K562 (cell line): ENCODE results near the gene DENND1A. TPM values are rescaled to one million over a fixed set of nuclear protein-coding genes. Genes with fewer than 3 reads are reported as not detected.

ENCODE experiments used
- ATAC-seq: fragments of 200-7000 bp; cut with Tn5 transposase; 3 replicates; pipeline ENCODE4 v1.9.1; 2020; ENCODE audit warnings: moderate library complexity
- BruUV-seq: library from RNA; stranded (reverse); fragments of 400-500 nt; replicated peaks from 2 replicates; lab custom pipeline; 2021; lab: Mats Ljungman, UMichigan
- CTCF ChIA-PET: fragments of 300-600 bp; formaldehyde crosslinking; extraction: SDS; loops from one replicate; lab custom pipeline; 2021; ENCODE audit warnings: low intra/inter-chr PET ratio; lab: Yijun Ruan, JAX
- POLR2A ChIA-PET: fragments of 300-600, 350-650 bp; sonication (Branson Sonifier 250); formaldehyde crosslinking; extraction: SDS; loops from one replicate; lab custom pipeline; 2021; ENCODE audit warnings: antibody characterized with exemption, inconsistent platforms; lab: Yijun Ruan, JAX
- DNase-seq, 4 experiments: peaks; one replicate each; pipeline versions ENCODE4 v3.0.0 to v3.0.0-alpha.2; 2011 to 2018; ENCODE audit warnings: low spot score in 3 of 4, mixed read lengths in 3 of 4; ENCODE audit errors: extremely low read depth in 1 of 4
- FAIRE-seq: peaks from 2 replicates; lab custom pipeline; 2011; peaks lifted over from hg19 to GRCh38; lab: Jason Lieb, UNC
- H2AFZ ChIP-seq: 2 replicates; pipeline ENCODE4 v1.6.0; 2011; ENCODE audit warnings: low read depth, low read length, control low read depth, inconsistent platforms
- H3K27ac ChIP-seq: fragments of 200-600 bp; 3 replicates; pipeline ENCODE4 v1.8.0; 2011; ENCODE audit warnings: low read depth, mild to moderate bottlenecking, control low read depth, inconsistent platforms, low read length, moderate library complexity, mixed read lengths; ENCODE audit errors: extremely low read depth
- H3K27me3 ChIP-seq, 2 experiments: fragments of 300-600 bp in 1 of 2; 2 replicates in 1 of 2; 3 replicates in 1 of 2; pipeline versions ENCODE4 v1.6.0 to v1.8.0; 2011; ENCODE audit warnings: inconsistent platforms in 2 of 2, low read length in 2 of 2, mild to moderate bottlenecking in 1 of 2, mixed read lengths in 1 of 2, moderate library complexity in 1 of 2; ENCODE audit not compliant: control insufficient read depth in 2 of 2, insufficient read depth in 2 of 2
- H3K36me3 ChIP-seq: fragments of 300-600 bp; 3 replicates; pipeline ENCODE4 v1.8.0; 2011; ENCODE audit warnings: mild to moderate bottlenecking, low read length, inconsistent platforms; ENCODE audit not compliant: control insufficient read depth, insufficient read depth
- H3K4me1 ChIP-seq, 2 experiments: fragments of 200-600 bp in 1 of 2; replicated peaks in 1 of 2; 2 replicates in 1 of 2; 3 replicates in 1 of 2; pipeline versions ENCODE4 v1.5.1 to v1.8.0; 2011; ENCODE audit warnings: inconsistent platforms in 2 of 2, low read length in 2 of 2, mild to moderate bottlenecking in 1 of 2, mixed read lengths in 1 of 2, moderate library complexity in 1 of 2; ENCODE audit not compliant: control insufficient read depth in 2 of 2, insufficient read depth in 2 of 2
- H3K4me2 ChIP-seq: 2 replicates; pipeline ENCODE4 v1.6.1; 2011; ENCODE audit warnings: low read length, control low read depth, inconsistent platforms, mixed read lengths; ENCODE audit not compliant: insufficient read depth
- H3K4me3 ChIP-seq: fragments of 200-600 bp; sonication (generic), shearing (Covaris generic); 2 replicates; pipeline ENCODE4 v1.5.1; 2016; ENCODE audit warnings: control low read depth, inconsistent platforms
- H3K79me2 ChIP-seq: fragments of 200-600 bp; 3 replicates; pipeline ENCODE4 v1.8.0; 2011; ENCODE audit warnings: low read length, inconsistent platforms; ENCODE audit not compliant: control insufficient read depth, insufficient read depth
- H3K9ac ChIP-seq, 2 experiments: 2 replicates each; pipeline versions ENCODE4 v1.6.0 to v1.6.1; 2011; ENCODE audit warnings: low read depth in 2 of 2, low read length in 2 of 2, control low read depth in 1 of 2, inconsistent platforms in 1 of 2, mild to moderate bottlenecking in 1 of 2, mixed read lengths in 1 of 2; ENCODE audit not compliant: insufficient read depth in 1 of 2
- H3K9me1 ChIP-seq: one replicate; pipeline ENCODE4 v1.6.0; 2011; ENCODE audit warnings: inconsistent platforms, mild to moderate bottlenecking, low read length, moderate library complexity; ENCODE audit not compliant: control insufficient read depth, insufficient read depth
- H3K9me3 ChIP-seq: replicated peaks from 2 replicates; pipeline ENCODE4 v1.5.1; 2011; ENCODE audit warnings: low read depth, low read length, inconsistent platforms; ENCODE audit not compliant: control insufficient read depth, insufficient read depth
- H4K20me1 ChIP-seq: replicated peaks from 2 replicates; pipeline ENCODE4 v1.6.1; 2011; ENCODE audit warnings: low read length, inconsistent platforms, mixed read lengths; ENCODE audit not compliant: control insufficient read depth, insufficient read depth
- JUNB ChIP-seq: fragments of 450-650 bp; formaldehyde crosslinking; conservative IDR thresholded peaks from 2 replicates; pipeline ENCODE4 v1.4.0; 2020; ENCODE audit warnings: mild to moderate bottlenecking
- NFRKB ChIP-seq: fragments of 450-650 bp; IDR thresholded peaks from 2 replicates; pipeline ENCODE4 v1.6.1; 2016; ENCODE audit warnings: low read depth
- RBM15 ChIP-seq: fragments of 200-400 bp; formaldehyde crosslinking; IDR thresholded peaks from 2 replicates; pipeline ENCODE4 v1.6.1; 2018; ENCODE audit warnings: mild to moderate bottlenecking, low read length, moderate library complexity; ENCODE audit not compliant: insufficient read depth
- SMARCB1 ChIP-seq: IDR thresholded peaks from 2 replicates; pipeline ENCODE4 v1.6.1; 2011; ENCODE audit warnings: improper control_type of control experiment, low read depth; ENCODE audit not compliant: insufficient read length
- TCFL5 ChIP-seq: fragments of 250-450 bp; sonication (Bioruptor Pico); conservative IDR thresholded peaks from 2 replicates; pipeline ENCODE4 v1.6.1; 2021; ENCODE audit warnings: mild to moderate bottlenecking, moderate library complexity, matching md5 sums
- TEAD4 ChIP-seq, 2 experiments: sonication (generic) in 1 of 2; formaldehyde crosslinking in 1 of 2; IDR thresholded peaks; 2 replicates each; pipeline versions ENCODE4 v1.6.1 to v1.8.0; 2012 to 2022; ENCODE audit warnings: borderline replicate concordance in 1 of 2, inconsistent platforms in 1 of 2, low read length in 1 of 2, mild to moderate bottlenecking in 1 of 2, missing genetic modification reagents in 1 of 2
- ZZZ3 ChIP-seq: fragments of 450-650 bp; IDR thresholded peaks from 2 replicates; pipeline ENCODE4 v1.6.1; 2016; ENCODE audit warnings: antibody characterized with exemption, mild to moderate bottlenecking, moderate library complexity
- WGBS: fragments of 100-300 bp; shearing (Covaris generic); methylation state at CpG from one replicate; pipeline ENCODE4 v1.1.6; 2016; ENCODE audit warnings: low coverage, mixed read lengths; ENCODE audit not compliant: insufficient coverage; ENCODE audit errors: missing lambda C conversion rate; 5-methylcytosine and 5-hydroxymethylcytosine counted together
- in situ Hi-C: fragments of 300-500 bp; cut with MboI; formaldehyde crosslinking; loops from 4 replicates; pipeline ENCODE4 v1.15.0; 2018; ENCODE audit warnings: inconsistent platforms, mixed read lengths
- intact Hi-C: fragments of 100-400 bp; cut with micrococcal nuclease; formaldehyde crosslinking; loops from 2 replicates; pipeline ENCODE4 v1.14.2; 2022
- polyA plus RNA-seq, 8 experiments: library from polyadenylated mRNA; depleted of rRNA in 4 of 8; stranded (reverse) in 5 of 8; unstranded in 3 of 8; fragments of >200 nt; fragmentation: Nextera tagmentation in 2 of 8; fragmentation: Illumina TruSeq in 1 of 8; extraction: Ambion mirVana in 2 of 8; extraction: Trizol in 1 of 8; gene quantifications; 2 replicates each; pipeline versions ENCODE4 v1.2.1 to v1.2.3, GENCODE V29; 2011 to 2014; ENCODE audit warnings: inconsistent platforms in 1 of 8, missing spikeins in 1 of 8
- total RNA-seq, 7 experiments: library from RNA; depleted of rRNA in 6 of 7; stranded (reverse); fragments of >200 nt in 6 of 7; fragmentation: Illumina TruSeq in 2 of 7; extraction: Trizol in 2 of 7; gene quantifications; 2 replicates each; pipeline versions ENCODE4 v1.2.1 to v1.2.3, GENCODE V29; 2011 to 2021; ENCODE audit warnings: low replicate concordance in 1 of 7
- TF ChIP-seq, protein P1 (sequence below): sonication (generic); formaldehyde crosslinking; IDR thresholded peaks from 2 replicates; pipeline ENCODE4 v1.8.0; 2022; ENCODE audit warnings: mild to moderate bottlenecking, missing genetic modification reagents

DENND1A gene
- total and polyA plus RNA-seq, 9 of the 15 experiments (the other 6 are each of a cell fraction or from before 2014, with no cell fraction given): 7.6 to 29.5 (median 15.7) TPM

DNA sequence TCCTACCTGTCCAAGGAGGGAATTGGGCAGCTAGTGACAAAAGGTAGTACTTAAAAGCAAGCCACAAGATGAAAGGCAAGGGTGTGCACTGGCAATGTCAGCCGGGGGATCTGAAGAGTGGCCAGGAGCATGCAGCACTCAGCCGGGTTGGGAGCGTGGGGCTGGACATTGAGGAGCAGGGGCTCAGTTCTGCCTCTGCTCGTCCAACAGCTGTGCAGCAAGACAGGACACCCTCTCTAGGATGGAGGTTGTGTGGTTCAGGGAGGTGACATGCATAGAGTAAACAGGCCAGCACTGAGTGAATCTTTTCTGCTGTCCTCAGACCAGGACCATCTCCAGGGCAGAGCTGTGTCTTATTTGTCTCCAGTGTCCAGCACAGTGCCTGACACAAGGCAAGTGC, 338.6 kb downstream of the DENND1A start (continued):
- TF ChIP-seq TEAD4 (IDR thresholded peaks at IDR 0.05; ENCODE audit: low read length) (no peak), TEAD4 (CRISPR knock-in tag; IDR thresholded peaks at IDR 0.05; ENCODE audit: borderline replicate concordance) (no peak), TCFL5 (CRISPR knock-in tag) (no peak), JUNB (CRISPR knock-in tag) (no peak), ZZZ3 (no peak)

DNA sequence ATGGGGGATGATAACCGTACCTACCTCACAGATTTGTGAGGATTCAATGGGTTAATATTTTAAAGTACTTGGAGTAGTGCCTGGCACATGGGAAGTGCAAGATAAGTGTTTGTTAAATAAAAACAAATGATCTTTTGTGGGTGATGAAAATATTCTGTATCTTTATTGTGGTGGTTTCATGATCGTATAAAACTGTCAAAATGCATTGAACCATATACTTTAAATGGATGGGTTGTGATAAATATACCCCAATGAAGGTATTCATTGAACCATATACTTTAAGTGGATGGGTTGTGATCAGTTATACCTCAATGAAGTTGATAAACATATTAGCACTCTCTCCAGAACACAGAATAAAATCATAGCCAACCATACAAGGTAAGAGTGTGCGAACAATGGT, 339.4 kb downstream of the DENND1A start:
- in situ Hi-C loops (no loop called here), intact Hi-C loops (no loop called here)
- Histone ChIP-seq H3K4me3 (no peak overlapping the region), H3K4me2 (no peak overlapping the region), H3K27me3 (no peaks in the 10 kb centered on the region; a peak in 1 of 5 replicates), H3K9me1 (no peaks in the 10 kb centered on the region), H3K9ac (no peak overlapping the region), H4K20me1 (no peaks in the 10 kb centered on the region), H3K79me2 (no peaks in the 10 kb centered on the region), H3K36me3 (no peaks in the 10 kb centered on the region), H2AFZ (no peak overlapping the region), H3K9me3 (no peaks in the 10 kb centered on the region), H3K4me1 (peaks cover 0 to 3% of the 10 kb centered on the region in 2 experiments; a peak in 3 of 5 replicates), H3K27ac (no peak overlapping the region)
- TF ChIP-seq SMARCB1 (no peak), NFRKB (no peak), RBM15 (no peak)
- TF ChIP-seq, protein P1, sequence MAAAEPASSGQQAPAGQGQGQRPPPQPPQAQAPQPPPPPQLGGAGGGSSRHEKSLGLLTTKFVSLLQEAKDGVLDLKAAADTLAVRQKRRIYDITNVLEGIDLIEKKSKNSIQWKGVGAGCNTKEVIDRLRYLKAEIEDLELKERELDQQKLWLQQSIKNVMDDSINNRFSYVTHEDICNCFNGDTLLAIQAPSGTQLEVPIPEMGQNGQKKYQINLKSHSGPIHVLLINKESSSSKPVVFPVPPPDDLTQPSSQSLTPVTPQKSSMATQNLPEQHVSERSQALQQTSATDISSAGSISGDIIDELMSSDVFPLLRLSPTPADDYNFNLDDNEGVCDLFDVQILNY (CRISPR knock-in tag): no peak
- ChIA-PET CTCF (no interaction called here), POLR2A (interaction anchor here (0.6 to 1.1 kb wide), 2 partner anchors 25 to 179 kb away, joined by 3 read pairs; no protein-coding TSS in a partner anchor)
- 81% methylated on average over 3 of the region's 3 CpGs for WGBS
- DNase-seq: no peak
- ATAC-seq: no peak
- FAIRE-seq: no peak
- no TSS peak for BruUV-seq
